Nephron (organoid): Measurements from ENCODE around the gene NAGPA.
A peak's percentile ranks its signal among the peaks of the same experiment; 100 is the strongest.

Experiments used
- H3K27ac Mint-ChIP-seq, 3 experiments: 2 replicates each; pipeline ENCODE4 v1.8.0; 2020; ENCODE audit warnings: mixed read lengths in 3 of 3, mild to moderate bottlenecking in 2 of 3, moderate library complexity in 1 of 3
- H3K27me3 Mint-ChIP-seq: 2 replicates; pipeline ENCODE4 v1.8.0; 2021; ENCODE audit warnings: low read depth, mild to moderate bottlenecking, moderate library complexity, mixed read lengths
- H3K36me3 Mint-ChIP-seq: 2 replicates; pipeline ENCODE4 v1.8.0; 2020; ENCODE audit warnings: low read depth, mixed read lengths
- H3K4me1 Mint-ChIP-seq: 2 replicates; pipeline ENCODE4 v1.8.0; 2020; ENCODE audit warnings: mixed read lengths
- H3K4me3 Mint-ChIP-seq, 3 experiments: 2 replicates each; pipeline ENCODE4 v1.8.0; 2020; ENCODE audit warnings: mild to moderate bottlenecking in 3 of 3, mixed read lengths in 3 of 3, moderate library complexity in 2 of 3
- H3K9me3 Mint-ChIP-seq: 2 replicates; pipeline ENCODE4 v1.8.0; 2020; ENCODE audit warnings: mixed read lengths
- CTCF ChIP-seq, 3 experiments: fragments of 200-600 bp; sonication (generic); IDR thresholded peaks; one replicate each; pipeline ENCODE4 v1.5.0; 2021; ENCODE audit warnings: antibody characterized with exemption in 3 of 3; ENCODE audit not compliant: unreplicated experiment in 3 of 3

NAGPA gene

DNA sequence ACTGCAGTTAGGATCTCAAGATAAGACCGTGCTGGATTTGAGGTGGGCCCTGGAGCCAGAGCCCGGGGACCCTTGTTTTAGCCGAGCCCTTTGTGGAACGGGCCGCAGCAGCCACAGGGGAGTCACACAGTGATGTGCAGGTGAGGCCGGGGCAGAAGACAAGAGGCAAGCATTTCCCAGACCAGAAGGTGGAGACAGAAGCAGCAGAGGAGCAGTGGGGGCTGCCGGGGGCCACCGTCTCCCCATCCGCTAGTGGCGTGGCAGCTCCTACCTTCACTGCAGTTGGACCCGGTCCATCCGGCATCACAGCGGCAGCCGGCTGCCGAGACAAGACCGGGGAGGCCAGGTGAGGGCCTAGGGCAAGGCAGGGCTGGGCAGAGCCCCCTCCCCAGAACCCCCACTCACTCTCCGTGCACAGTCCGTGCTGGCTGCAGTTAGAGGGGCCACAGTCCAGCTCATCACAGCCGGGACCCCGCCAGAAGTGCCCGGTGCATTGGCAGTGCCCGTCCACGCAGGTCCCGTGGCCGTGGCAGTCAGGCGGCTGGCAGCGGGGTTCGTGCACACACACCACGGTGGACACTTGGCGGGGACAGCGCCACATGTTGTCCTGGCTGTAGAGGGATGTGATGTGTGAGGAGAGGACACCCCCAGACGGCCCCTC is 6.0 kb downstream of the NAGPA start:
- Mint-ChIP-seq H3K27me3 (no peaks in the 10 kb centered on the region), H3K27ac (no peak overlapping the region), H3K4me3 (no peak overlapping the region), H3K9me3 (no peaks in the 10 kb centered on the region), H3K36me3 (no peaks in the 10 kb centered on the region), H3K4me1 (peaks cover 2% of the 10 kb centered on the region)
- TF ChIP-seq CTCF (IDR thresholded peaks at IDR 0.05; ENCODE audit: unreplicated experiment in 3 of 3), result no peak

GRCh38 chr16:5027086-5027485 is 6.6 kb downstream of the NAGPA start:
- H3K27me3 Mint-ChIP-seq, result peaks cover 1% of the 10 kb centered on the region

GRCh38 chr16:5026664-5027063 is 7.1 kb downstream of the NAGPA start:
- no peaks in the 10 kb centered on the region for H3K9me3 Mint-ChIP-seq
- no peaks in the 10 kb centered on the region for H3K4me1 Mint-ChIP-seq
- no peaks in the 10 kb centered on the region for H3K36me3 Mint-ChIP-seq
- H3K27ac Mint-ChIP-seq, result no peak overlapping the region
- peaks cover 4% of the 10 kb centered on the region for H3K27me3 Mint-ChIP-seq
- TF ChIP-seq CTCF (IDR thresholded peaks at IDR 0.05; ENCODE audit: unreplicated experiment in 3 of 3), result no peak
- no peak overlapping the region for H3K4me3 Mint-ChIP-seq

More at GRCh38 chr16:5027086-5027485, 6.6 kb downstream of the NAGPA start:
- Mint-ChIP-seq H3K27ac (no peak overlapping the region), H3K4me1 (no peaks in the 10 kb centered on the region), H3K36me3 (no peaks in the 10 kb centered on the region), H3K9me3 (no peaks in the 10 kb centered on the region), H3K4me3 (no peak overlapping the region)
- no peak for TF ChIP-seq CTCF (IDR thresholded peaks at IDR 0.05; ENCODE audit: unreplicated experiment in 3 of 3)

- Mint-ChIP-seq H3K36me3 (no peaks in the 10 kb centered on the region), H3K4me1 (no peaks in the 10 kb centered on the region), H3K4me3 (no peak overlapping the region), H3K27ac (no peak overlapping the region), H3K9me3 (no peaks in the 10 kb centered on the region), H3K27me3 (peaks cover 11% of the 10 kb centered on the region)
- peak in 2 of 3 experiments; percentile 19 to 24 for TF ChIP-seq CTCF (IDR thresholded peaks at IDR 0.05; ENCODE audit: unreplicated experiment in 3 of 3)
These were observed 8.5 kb downstream of the NAGPA start for GRCh38 chr16:5025171-5025632.

- no peaks in the 10 kb centered on the region for H3K9me3 Mint-ChIP-seq
- peaks cover 15% of the 10 kb centered on the region for H3K27me3 Mint-ChIP-seq
- no peaks in the 10 kb centered on the region for H3K36me3 Mint-ChIP-seq
- no peak for TF ChIP-seq CTCF (IDR thresholded peaks at IDR 0.05; ENCODE audit: unreplicated experiment in 3 of 3)
- H3K4me1 Mint-ChIP-seq, result no peaks in the 10 kb centered on the region
- no peak overlapping the region for H3K4me3 Mint-ChIP-seq
- no peak overlapping the region for H3K27ac Mint-ChIP-seq
These were observed 9.1 kb downstream of the NAGPA start for GRCh38 chr16:5024632-5025031.

GRCh38 chr16:5022521-5022920 is 11.2 kb downstream of the NAGPA start:
- Mint-ChIP-seq H3K4me1 (peaks cover 7% of the 10 kb centered on the region), H3K9me3 (no peaks in the 10 kb centered on the region), H3K36me3 (no peaks in the 10 kb centered on the region), H3K27ac (no peak overlapping the region), H3K27me3 (peaks cover 15% of the 10 kb centered on the region), H3K4me3 (no peak overlapping the region)
- no peak for TF ChIP-seq CTCF (IDR thresholded peaks at IDR 0.05; ENCODE audit: unreplicated experiment in 3 of 3)
